Suprapubic skin (tissue), 4 donors: ENCODE measurements around the gene SIGLEC6. TPM values are rescaled to one million over a fixed set of nuclear protein-coding genes. Genes with fewer than 3 reads are reported as not detected.

ENCODE experiments used
- DNase-seq, 2 donors: peaks; one replicate each; pipeline ENCODE4 v3.0.0-alpha.2; 2019; ENCODE audit warnings: low spot score in 2 of 2
- H3K27ac ChIP-seq: fragments of 200-600 bp; sonication (generic); one replicate; pipeline ENCODE4 v1.5.1; 2019
- H3K27me3 ChIP-seq: fragments of 200-600 bp; sonication (generic); one replicate; pipeline ENCODE4 v1.5.1; 2019
- H3K36me3 ChIP-seq: fragments of 200-600 bp; sonication (generic); one replicate; pipeline ENCODE4 v1.5.1; 2019
- H3K4me1 ChIP-seq: fragments of 200-600 bp; sonication (generic); one replicate; pipeline ENCODE4 v1.5.1; 2019
- H3K4me3 ChIP-seq: fragments of 200-600 bp; sonication (generic); one replicate; pipeline ENCODE4 v1.5.1; 2019; ENCODE audit warnings: mild to moderate bottlenecking
- H3K9me3 ChIP-seq: fragments of 200-600 bp; sonication (generic); one replicate; pipeline ENCODE4 v1.5.1; 2019
- EP300 ChIP-seq: sonication (generic); formaldehyde crosslinking; IDR thresholded peaks from one replicate; pipeline ENCODE4 v1.6.1; 2017; ENCODE audit warnings: antibody characterized with exemption
- POLR2A ChIP-seq, 2 donors: fragments of 450-650 bp; IDR thresholded peaks; one replicate each; pipeline ENCODE4 v1.6.1; 2017; ENCODE audit warnings: antibody characterized with exemption in 2 of 2, mild to moderate bottlenecking in 2 of 2, moderate library complexity in 2 of 2
- POLR2AphosphoS5 ChIP-seq, 3 donors: sonication (generic); formaldehyde crosslinking; IDR thresholded peaks; one replicate each; pipeline ENCODE4 v1.6.1; 2017; ENCODE audit warnings: antibody characterized with exemption in 3 of 3
- WGBS: methylation state at CpG from one replicate; pipeline ENCODE4 v1.1.5; 2018; 5-methylcytosine and 5-hydroxymethylcytosine counted together
- total RNA-seq, 4 donors: library from RNA; depleted of rRNA; stranded (reverse); fragments of >200 nt; gene quantifications; one replicate each; pipeline ENCODE4 v1.1.0, GENCODE V29; 2016
- TF ChIP-seq, protein P1 (sequence below), 2 donors: fragments of 200-600 bp in 1 of 2; fragments of 450-650 bp in 1 of 2; sonication (generic) in 1 of 2; IDR thresholded peaks; one replicate each; pipeline ENCODE4 v1.5.1; 2016 to 2019; ENCODE audit warnings: antibody characterized with exemption in 2 of 2, mild to moderate bottlenecking in 1 of 2, moderate library complexity in 1 of 2

The SIGLEC6 gene
- total RNA-seq, 4 donors from 2014 or later, result 0.26 to 0.30 TPM; not detected in 2

DNA sequence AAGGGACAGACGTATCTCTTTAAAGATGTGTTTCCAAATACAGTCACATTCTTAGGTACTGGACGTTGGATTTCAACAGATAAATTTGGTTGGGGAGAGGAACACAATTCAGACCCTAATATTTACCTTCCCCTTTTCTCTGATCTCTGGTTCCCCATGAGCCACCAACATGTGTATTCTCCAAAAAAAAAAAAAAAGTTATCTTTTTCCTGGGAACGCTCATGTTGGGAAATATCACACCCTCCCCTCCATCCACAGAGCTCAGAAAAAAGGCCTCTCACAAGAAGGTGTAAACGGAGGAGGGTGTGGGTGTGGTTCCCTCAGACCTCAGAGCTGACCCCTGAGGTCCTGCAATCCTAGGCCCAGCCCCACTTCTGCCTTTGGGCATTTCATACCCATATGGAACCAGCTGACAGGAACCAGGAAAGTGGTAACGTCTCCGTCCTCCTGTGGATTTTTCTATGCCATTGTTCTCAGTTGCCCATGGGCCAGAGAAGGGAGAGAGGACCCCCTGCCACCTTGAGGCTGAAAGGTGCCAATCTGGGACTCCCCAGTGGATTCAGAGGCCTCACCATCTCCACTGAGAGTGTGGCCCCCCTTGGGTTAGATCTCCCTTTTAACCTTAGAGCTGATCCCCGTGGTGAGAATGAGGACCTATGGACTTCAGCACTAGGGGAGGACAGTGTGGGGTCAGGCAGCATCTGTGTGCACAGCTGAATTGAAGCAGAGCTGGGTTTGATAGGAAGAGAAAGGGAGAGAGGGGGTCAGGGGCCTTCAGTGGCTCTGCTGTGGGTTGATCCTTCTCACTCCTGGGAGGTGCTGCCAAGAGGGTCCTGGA lies 21.4 kb downstream of the SIGLEC6 start:
- Histone ChIP-seq H3K4me3 (no peak overlapping the region), H3K27ac (no peak overlapping the region), H3K27me3 (peaks cover 28% of the 10 kb centered on the region), H3K9me3 (no peaks in the 10 kb centered on the region), H3K4me1 (no peaks in the 10 kb centered on the region), H3K36me3 (no peaks in the 10 kb centered on the region)
- 50% methylated on average over 7 of the region's 7 CpGs for WGBS
- DNase-seq, result no peak
- TF ChIP-seq, protein P1, sequence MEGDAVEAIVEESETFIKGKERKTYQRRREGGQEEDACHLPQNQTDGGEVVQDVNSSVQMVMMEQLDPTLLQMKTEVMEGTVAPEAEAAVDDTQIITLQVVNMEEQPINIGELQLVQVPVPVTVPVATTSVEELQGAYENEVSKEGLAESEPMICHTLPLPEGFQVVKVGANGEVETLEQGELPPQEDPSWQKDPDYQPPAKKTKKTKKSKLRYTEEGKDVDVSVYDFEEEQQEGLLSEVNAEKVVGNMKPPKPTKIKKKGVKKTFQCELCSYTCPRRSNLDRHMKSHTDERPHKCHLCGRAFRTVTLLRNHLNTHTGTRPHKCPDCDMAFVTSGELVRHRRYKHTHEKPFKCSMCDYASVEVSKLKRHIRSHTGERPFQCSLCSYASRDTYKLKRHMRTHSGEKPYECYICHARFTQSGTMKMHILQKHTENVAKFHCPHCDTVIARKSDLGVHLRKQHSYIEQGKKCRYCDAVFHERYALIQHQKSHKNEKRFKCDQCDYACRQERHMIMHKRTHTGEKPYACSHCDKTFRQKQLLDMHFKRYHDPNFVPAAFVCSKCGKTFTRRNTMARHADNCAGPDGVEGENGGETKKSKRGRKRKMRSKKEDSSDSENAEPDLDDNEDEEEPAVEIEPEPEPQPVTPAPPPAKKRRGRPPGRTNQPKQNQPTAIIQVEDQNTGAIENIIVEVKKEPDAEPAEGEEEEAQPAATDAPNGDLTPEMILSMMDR (IDR thresholded peaks at IDR 0.05), result no peak
- TF ChIP-seq POLR2A (IDR thresholded peaks at IDR 0.05), result no peak
- TF ChIP-seq POLR2AphosphoS5 (IDR thresholded peaks at IDR 0.05), result no peak

DNA sequence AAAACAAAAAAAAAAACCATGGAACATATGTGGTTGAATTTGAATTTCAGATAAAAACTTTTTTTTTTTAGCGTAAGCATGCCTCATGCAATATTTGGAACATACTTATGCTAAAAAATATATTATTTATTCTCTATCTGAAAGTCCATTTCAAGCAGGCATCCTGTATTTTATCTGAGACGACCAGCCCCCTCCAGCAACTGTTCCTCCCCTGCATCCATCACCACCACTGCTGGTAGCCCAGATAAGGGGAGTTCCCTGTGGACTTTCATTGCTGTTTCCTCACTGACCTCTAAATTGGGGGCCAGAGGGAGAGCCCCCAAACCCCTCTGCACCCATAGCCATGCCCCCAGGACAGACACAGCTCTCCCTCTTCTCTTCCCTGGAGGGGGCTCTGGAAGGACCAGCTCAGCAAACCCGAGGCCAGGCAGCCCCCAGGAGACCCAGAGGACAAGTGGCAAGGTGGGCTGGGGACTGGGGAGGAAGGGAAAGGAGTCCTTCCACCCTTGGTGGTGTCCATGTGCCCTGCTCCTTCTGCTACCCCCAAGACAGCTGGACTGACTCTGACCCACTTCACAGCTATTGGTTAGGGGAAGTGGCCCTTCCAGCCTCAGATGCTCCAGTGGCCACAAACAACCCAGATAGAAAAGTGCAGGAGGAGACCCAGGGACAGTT lies 23.3 kb downstream of the SIGLEC6 start:
- H3K9me3 ChIP-seq, result no peaks in the 10 kb centered on the region
- WGBS, result 64% methylated on average over 3 of the region's 3 CpGs
- H3K4me3 ChIP-seq, result no peak overlapping the region
- DNase-seq, result no peak
- H3K27me3 ChIP-seq, result peaks cover 28% of the 10 kb centered on the region
- no peaks in the 10 kb centered on the region for H3K4me1 ChIP-seq
- no peak overlapping the region for H3K27ac ChIP-seq
- TF ChIP-seq, protein P1 (IDR thresholded peaks at IDR 0.05), result no peak
- TF ChIP-seq POLR2A (IDR thresholded peaks at IDR 0.05), result no peak
- no peak for TF ChIP-seq POLR2AphosphoS5 (IDR thresholded peaks at IDR 0.05)
- TF ChIP-seq EP300, result no peak
- H3K36me3 ChIP-seq, result no peaks in the 10 kb centered on the region

DNA sequence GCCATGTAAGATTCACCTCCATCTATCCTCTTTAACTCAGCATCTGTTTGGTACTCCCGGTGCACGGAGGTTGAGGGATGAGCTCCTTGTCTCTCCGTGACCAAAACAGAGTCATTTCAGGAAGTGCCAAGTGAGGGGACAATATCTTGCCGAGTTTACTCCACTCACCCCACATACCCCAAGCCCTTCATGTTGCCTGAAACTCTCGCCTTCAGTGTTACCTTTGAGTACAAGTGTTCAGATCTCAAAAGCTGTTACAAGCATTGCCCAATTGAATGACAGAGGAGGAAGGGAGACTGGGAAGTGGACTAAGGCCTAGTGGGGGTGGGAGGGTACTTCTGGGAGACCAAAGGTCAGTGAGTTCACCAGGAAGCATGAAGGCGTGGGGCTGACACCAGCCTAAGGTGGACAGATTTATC lies 23.8 kb downstream of the SIGLEC6 start:
- Histone ChIP-seq H3K4me1 (no peaks in the 10 kb centered on the region), H3K27ac (no peak overlapping the region), H3K4me3 (no peak overlapping the region), H3K9me3 (no peaks in the 10 kb centered on the region), H3K36me3 (no peaks in the 10 kb centered on the region), H3K27me3 (peaks cover 24% of the 10 kb centered on the region)
- TF ChIP-seq POLR2AphosphoS5 (IDR thresholded peaks at IDR 0.05), result no peak
- TF ChIP-seq POLR2A (IDR thresholded peaks at IDR 0.05), result no peak
- TF ChIP-seq, protein P1 (IDR thresholded peaks at IDR 0.05), result no peak
- no peak for TF ChIP-seq EP300
- WGBS, result 62% methylated on average over 6 of the region's 6 CpGs
- DNase-seq, result no peak

DNA sequence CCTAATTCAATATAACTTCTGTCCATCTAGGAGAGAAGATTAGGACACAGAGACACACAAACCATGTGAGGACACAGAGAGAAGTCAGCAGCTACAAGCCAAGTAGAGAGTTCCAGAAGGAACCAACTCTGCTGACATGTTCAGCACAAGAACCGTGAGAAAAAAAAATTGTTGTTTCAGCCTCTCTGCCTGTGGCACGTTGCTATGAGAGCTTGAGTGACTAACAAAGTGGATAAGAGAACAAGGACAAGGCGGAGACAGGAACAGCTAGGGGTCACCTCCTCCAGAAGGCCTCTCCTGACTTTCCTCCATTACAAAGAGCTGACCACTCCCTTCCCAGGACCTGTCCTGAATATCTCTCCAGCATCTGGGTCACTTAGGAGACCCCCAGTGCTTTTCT lies 24.3 kb downstream of the SIGLEC6 start:
- Histone ChIP-seq H3K27me3 (peaks cover 23% of the 10 kb centered on the region), H3K36me3 (no peaks in the 10 kb centered on the region), H3K27ac (no peak overlapping the region), H3K4me1 (no peaks in the 10 kb centered on the region), H3K4me3 (no peak overlapping the region), H3K9me3 (no peaks in the 10 kb centered on the region)
- 44% methylated on average over 3 of the region's 3 CpGs for WGBS
- TF ChIP-seq, protein P1 (IDR thresholded peaks at IDR 0.05), result no peak
- TF ChIP-seq EP300 (no peak), POLR2A (IDR thresholded peaks at IDR 0.05) (no peak), POLR2AphosphoS5 (IDR thresholded peaks at IDR 0.05) (no peak)
- DNase-seq, result no peak

DNA sequence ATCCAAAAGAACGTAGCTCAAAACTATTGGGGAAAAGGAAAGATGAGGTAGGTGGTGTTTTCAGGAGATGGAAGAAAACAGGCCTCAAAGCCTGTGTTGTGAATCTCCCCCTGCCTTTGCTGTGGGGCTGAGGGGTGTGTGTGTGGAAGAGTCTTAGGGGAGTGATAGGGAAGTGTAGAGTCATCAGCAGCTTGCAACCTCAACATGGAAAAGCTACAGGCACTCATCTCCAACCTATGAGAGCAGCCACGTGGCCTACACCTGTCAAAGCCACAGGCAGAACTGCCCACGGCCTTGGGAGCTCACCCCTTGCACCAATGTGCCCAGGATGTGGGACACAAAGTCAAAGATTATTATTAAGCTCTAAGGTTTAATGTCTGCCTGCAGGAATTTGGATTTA lies 25.6 kb downstream of the SIGLEC6 start:
- 36% methylated on average over 3 of the region's 3 CpGs for WGBS
- no peak for DNase-seq
- H3K27ac ChIP-seq, result no peak overlapping the region
- no peaks in the 10 kb centered on the region for H3K36me3 ChIP-seq
- H3K9me3 ChIP-seq, result no peaks in the 10 kb centered on the region
- H3K4me3 ChIP-seq, result no peak overlapping the region
- H3K4me1 ChIP-seq, result no peaks in the 10 kb centered on the region
- peaks cover 14% of the 10 kb centered on the region for H3K27me3 ChIP-seq
- TF ChIP-seq POLR2A (IDR thresholded peaks at IDR 0.05) (no peak), EP300 (no peak), POLR2AphosphoS5 (IDR thresholded peaks at IDR 0.05) (no peak)
- TF ChIP-seq, protein P1 (IDR thresholded peaks at IDR 0.05), result no peak
